Jurkat, Clone E6-1 (cell line): ENCODE data around the gene SV2C.

Experiments
- DNase-seq: peaks from one replicate; pipeline ENCODE4 v3.0.0-alpha.2; 2011; ENCODE audit warnings: low read depth, low spot score
- H3K4me3 ChIP-seq: 2 replicates; pipeline ENCODE4 v1.5.1; 2011; ENCODE audit warnings: mild to moderate bottlenecking, low read length, control low read depth, moderate library complexity

Gene SV2C

DNA sequence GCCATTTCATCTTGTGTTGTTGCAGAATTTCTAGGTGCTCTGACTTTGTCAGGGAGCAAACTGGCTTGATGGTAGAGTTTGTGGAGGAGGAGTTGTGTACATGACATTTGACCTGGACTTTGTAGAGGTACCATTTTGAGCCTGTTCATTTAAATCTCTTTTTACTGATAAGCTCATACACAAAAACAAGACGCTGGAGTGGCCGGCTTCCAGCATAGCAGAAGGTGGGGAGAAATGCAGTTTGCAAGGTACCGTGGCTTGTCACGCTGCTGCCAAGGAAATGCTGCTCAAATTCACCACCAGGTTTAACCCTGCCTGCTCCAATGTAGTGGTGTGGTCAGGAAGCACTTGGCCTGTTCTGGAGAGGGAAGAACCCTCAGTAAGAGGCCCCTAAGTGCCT, 301.0 kb downstream of the SV2C start:
- no peak overlapping the region for H3K4me3 ChIP-seq
- no peak for DNase-seq

DNA sequence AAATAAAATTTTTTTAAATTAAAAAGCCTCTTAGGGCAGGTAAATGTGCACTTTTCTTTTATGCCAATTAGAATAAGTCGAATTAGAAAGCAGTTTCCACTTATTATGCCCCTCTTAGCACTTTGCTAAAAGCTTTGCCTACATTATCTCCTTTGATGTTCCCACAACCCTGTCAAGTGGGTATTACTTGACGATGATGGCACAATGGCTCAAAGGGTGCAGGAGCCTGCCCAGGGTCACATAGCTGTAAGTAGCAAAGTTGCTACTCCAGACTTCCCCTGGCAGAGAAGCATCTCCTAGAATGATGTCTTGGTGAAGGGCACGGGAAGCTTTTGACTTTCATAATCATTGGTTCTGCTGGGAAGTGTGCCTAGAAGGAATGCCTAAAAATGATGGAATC, 301.5 kb downstream of the SV2C start:
- H3K4me3 ChIP-seq: no peak overlapping the region
- DNase-seq: peak; percentile 85

DNA sequence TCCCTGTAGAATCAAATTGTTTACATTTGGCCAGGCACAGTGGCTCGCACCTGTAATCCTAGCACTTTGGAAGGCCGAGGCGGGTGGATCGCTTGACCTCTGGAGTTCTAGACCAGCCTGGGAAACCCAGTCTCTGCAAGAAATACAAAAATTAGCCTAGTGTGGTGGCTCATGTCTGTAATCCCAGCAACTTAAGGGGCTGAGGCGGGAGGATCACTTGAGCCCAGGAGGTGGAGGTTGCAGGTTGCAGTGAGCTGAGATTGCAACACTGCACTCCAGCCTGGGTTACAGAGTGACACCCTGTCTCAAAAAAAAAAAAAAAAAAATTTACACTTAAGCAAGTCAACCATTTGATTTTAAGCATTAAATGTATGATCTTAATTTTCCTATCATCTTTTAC, 302.4 kb downstream of the SV2C start:
- no peak overlapping the region for H3K4me3 ChIP-seq
- DNase-seq: no peak

GRCh38 chr5:76386360-76386759, 303.2 kb downstream of the SV2C start:
- H3K4me3 ChIP-seq: no peak overlapping the region
- no peak for DNase-seq

DNA sequence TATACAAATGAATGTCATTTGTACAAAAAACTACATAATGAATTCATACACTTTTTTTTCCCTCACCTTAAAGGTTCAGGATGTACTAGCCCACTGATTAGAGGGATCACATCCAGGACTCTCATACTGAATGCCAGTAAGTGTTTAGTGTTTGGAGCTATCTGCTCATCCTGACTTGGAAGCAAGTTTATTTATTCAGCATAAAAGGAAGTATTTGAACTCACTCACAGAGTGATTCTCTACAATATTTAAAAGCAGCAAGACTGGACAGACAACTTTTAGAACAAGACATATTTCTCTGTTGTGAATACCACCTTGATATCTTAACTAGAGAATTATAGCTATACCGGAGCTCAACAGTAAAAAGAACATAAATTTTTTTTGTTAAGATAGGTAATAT, 305.1 kb downstream of the SV2C start:
- no peak for DNase-seq
- H3K4me3 ChIP-seq: no peak overlapping the region

DNA sequence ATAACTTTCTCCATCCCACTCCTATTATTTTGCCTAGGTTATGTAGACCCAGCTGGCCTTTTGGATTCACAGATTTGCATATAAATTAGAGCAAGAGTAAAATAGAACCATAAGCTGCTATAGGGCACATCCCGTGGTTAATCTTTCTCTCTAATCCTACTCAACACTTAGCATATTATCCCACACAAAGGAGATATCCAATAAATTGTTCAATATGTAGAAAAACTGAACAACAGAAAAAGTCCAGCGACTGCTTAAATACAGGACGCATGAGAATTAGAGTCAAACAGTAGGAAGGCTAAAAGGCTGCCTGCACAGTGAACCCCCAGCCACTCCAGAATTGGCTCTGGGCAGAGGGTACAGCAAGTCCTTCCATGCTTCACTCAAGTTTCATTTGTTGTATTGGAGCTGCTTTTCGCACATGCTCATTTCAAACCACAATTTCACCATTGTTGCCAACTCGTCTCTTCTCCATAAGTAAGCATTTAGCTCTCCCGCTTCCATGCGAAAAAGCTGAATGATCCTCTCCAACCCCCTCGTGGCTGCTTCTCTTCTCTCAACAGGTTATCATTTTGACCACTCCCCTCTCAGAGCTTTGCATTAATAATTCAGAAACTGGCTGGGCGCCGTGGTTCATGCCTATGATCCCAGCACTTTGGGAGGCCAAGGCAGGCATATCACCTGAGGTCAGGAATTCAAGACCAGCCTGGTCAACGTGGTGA, 305.8 kb downstream of the SV2C start:
- DNase-seq: no peak

DNA sequence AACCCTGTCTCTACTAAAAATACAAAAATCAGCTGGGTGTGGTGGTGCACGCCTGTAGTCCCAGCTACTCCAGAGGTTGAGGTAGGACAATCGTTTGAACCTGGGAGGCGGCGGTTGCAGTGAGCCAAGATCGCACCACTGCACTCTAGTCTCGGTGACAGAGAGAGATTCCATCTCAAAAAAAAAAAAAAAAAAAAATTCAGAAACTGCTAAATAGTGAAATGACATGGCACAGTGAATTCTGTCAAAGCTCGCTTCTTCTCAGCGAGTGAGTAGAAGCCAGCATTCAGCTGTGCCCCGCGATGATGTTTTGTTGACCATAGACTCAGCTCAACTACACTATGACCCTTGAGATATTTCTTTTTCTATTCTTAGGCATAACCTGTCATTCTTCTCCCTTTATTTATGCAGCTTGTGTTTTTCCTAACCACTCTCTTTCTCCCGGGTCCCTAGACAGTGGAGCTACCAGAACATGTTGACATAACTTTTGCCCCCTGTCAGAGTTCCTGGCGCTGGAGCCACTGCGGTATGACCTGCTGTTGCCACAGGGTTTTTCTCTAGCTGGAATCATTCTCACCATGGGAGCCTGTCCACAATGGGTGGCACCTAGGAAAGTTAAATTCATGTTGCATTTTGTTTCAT, 306.5 kb downstream of the SV2C start:
- DNase-seq: no peak
- H3K4me3 ChIP-seq: no peak overlapping the region

More for the DNA sequence above, 305.8 kb downstream of the SV2C start:
- no peak overlapping the region for H3K4me3 ChIP-seq

DNA sequence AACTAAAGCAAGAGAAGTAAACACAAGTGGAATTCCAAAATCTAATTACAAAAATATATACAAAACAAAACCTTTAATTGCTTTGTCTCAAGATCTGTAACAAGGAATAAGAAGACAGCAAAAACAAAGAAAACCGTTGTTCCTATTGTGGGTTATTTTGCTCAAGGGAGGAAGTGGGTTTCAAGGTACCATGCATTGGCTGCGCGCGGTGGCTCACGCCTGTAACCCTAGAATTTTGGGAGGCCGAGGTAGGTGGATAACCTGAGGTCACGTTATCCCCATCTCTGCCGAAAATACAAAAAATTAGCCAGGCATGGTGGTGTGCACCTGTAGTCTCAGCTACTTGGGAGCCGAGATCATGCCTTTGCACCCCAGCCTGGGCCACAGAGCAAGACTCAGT, 307.8 kb downstream of the SV2C start:
- H3K4me3 ChIP-seq: peak overlapping the region; percentile 11; the same call in 1 of the 2 replicates
- peak; percentile 77 for DNase-seq

GRCh38 chr5:76393035-76393680, 310.0 kb downstream of the SV2C start:
- DNase-seq: peak; percentile 74
- no peak overlapping the region for H3K4me3 ChIP-seq

DNA sequence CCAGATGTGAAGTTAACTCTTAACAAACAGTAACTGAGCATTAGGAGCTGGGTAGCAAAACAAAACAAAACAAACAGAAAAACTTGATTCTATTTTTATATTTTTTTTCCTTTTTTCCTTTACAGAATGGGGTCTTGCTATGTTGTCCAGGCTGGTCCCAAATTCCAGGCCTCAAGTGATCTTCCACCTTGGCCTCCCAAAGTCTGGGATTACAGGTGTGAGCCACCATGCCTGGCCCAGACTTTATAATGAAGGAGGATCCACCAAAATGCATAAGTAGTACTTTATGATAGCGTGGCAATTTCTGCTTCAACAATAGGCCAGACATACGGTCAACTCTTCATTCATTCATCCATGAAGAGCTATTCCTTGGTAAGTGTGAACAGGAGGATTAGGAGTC, 314.0 kb downstream of the SV2C start:
- no peak overlapping the region for H3K4me3 ChIP-seq
- DNase-seq: no peak

DNA sequence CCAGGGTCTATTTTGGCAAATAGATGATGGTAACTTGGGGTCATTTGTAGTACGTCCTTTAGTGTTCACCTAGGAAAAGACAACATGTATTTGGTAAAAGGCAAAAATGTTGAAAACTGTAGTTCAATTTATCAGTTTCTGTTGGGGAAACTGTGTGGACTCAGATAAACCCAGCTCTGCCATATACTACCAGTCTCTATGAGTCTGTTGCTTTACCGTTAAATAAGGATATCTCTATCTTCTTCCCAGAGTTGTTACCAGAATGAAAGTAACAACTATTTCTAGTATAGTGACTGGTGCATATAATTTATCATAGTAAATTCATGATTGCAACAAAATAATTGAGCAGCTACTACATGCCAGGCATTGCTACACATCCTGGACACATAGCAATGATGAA, 316.1 kb downstream of the SV2C start:
- DNase-seq: no peak
- H3K4me3 ChIP-seq: no peak overlapping the region

DNA sequence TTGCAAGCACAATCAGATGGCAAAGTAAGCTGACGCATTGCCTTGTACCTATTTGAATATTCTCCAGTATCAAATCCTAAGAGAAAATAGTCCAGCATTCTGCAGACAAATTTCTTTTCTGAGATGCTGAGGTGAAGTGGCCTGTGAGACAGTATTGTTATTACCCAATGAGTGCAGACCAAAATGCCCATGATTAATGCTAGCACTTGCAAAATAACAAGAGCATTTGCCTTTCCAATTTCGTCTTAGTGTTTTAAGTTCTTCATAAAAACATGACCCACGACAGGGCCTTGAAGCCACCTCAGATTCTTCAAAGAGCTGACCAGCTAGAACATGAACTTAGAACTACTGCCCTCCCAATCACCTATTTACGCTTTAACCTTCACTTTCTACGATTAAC, 317.3 kb downstream of the SV2C start:
- H3K4me3 ChIP-seq: no peak overlapping the region
- no peak for DNase-seq

DNA sequence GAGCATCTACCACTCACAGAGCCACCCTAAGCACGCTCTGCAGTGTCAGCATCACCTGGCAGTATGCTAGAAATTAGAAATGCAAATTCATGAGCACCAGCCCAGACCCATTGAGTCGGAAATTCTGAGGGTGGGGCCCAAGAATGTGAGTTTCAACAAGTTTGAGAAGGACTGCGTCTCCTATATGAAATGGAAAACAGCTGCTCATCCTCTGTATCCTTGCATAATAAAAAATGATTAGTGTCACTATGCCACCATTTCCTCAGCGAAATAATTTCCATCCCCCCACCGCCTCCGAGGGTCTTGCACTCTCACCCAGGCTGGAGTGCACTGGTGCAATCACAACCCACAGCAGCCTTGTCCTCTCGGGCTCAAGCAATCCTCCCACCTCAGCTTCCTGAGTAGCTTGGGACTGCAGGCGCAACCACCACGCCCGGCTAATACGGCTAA, 318.6 kb downstream of the SV2C start:
- H3K4me3 ChIP-seq: peak overlapping the region; percentile 26
- DNase-seq: no peak

GRCh38 chr5:76402251-76402885, 319.2 kb downstream of the SV2C start:
- DNase-seq: peak; percentile 97

GRCh38 chr5:76402886-76403765, 319.9 kb downstream of the SV2C start, which contains the start of gene IQGAP2:
IQGAP2 (plus strand) TSS chr5:76403285; CDS start chr5:76403546, 261 bp downstream.
- peak; percentile 68 for DNase-seq
- peak within 1 kb of the TSS; percentile 76 for H3K4me3 ChIP-seq

More at GRCh38 chr5:76402251-76402885, 319.2 kb downstream of the SV2C start:
- H3K4me3 ChIP-seq: peak overlapping the region; percentile 76
